GM18520 (cell line): ENCODE measurements around the gene HSPA8.
A peak's percentile ranks its signal among the peaks of the same experiment; 100 is the strongest.
"Not testable (repeated sequence)": the region's sequence is repeated elsewhere in the genome, so short reads cannot be mapped to it uniquely, and the experiment has no call there.

Experiments used
- ATAC-seq: cut with Tn5 transposase; IDR thresholded peaks from one replicate; pipeline ENCODE4 v1.9.1; 2021; ENCODE audit not compliant: unreplicated experiment

Gene HSPA8

GRCh38 chr11:123072762-123073161, 10.8 kb upstream of the HSPA8 start:
- ATAC-seq: no peak

DNA sequence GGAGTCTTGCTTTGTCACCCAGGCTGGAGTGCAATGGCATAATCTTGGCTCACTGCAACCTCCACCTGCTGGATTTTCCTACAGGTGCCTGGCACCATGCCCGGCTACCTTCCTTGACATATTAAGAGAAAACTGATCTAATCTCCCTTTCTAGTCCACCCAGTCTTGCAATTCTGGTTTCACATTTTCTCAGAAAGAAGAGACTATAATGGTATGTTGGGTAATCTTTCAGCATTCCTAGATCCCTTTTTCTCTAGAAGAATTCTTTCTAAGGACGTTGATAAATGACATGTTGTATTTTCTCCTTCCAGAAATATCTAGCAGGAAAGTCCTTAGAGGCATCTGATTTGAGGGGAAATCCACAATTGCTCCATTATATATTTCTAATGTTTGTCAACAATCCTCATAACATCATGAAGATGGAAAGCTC, 10.4 kb upstream of the HSPA8 start:
- no peak for ATAC-seq

DNA sequence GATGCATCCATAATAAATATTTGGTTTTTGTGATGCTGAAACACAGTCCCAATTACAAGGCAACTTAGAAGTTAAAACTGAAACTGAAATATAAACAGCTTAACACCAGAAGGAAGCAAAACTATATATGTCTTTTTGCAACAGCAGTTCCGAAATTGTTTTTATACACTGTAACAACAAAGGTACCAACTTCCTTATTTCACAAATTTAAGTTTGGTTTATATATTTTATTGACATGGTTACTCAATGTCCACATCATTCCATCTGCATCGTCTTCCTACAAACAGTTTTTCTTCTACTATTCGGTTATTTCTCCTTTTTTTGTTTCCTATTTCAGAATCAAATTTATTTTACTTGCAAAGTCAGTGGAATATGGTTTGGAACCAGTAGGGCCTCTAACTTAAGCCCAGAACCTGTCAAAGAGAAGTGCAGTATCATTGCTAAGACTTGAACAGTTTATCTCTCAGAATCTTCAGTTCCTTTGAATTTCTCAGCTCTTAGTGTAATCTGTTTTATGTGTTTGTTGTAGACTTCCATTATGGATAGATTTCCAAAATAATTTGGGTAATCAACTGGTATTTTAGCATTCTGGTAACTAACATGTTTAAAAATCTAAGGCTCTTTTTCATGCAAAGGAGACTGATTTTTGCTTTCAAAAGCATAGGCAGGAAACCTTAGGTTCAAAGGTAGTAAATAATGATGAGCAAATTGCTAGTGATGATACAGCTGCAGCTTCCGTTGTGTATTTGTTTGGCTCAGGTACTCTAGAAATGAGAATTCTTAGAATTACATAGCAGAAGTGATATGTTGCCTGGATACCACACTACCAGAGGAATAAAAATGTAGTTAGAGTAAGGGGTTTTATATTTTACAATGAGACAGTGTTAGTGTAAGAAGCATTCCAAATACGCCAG, 8.2 kb upstream of the HSPA8 start:
- ATAC-seq: peak; percentile 39

GRCh38 chr11:123065621-123066020, 3.7 kb upstream of the HSPA8 start:
- no peak for ATAC-seq

DNA sequence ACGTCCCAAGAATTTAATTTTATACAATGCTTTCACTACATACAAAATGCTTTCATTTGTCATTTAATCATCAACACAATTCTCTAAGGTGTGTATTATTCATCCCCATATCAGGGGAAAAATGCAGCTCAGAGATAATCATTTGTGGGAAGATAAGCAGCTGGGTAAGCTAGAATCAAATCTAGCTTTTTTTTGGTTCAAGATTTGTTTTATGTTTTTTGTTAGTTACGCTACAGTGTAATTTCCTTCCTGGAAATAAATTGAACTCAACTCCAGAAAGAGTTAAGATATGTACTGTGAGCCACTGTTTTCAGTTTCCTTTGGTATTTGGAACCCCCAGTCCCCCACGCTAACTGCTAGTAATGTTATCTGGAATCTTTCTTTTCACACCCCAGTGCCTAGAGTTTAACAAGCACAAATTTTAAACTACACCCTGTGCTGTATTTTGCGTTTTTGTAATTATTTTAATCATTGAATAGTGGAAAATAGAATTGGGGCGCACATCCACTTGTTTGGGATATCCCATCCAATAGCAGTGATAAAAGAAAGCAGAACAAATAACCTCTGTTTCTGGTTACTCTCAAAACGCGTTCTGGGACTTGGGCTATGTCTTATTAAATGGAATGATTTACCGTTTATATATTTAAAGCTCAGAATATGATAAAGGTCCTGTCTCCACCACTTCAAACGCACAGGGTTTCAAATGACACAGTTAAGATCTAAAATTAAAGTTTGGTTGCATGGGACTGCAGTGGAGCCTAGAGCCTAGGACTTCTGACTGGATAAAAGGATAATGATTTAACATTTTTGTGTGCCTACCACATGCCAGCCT, 2.1 kb upstream of the HSPA8 start:
- ATAC-seq: no peak

DNA sequence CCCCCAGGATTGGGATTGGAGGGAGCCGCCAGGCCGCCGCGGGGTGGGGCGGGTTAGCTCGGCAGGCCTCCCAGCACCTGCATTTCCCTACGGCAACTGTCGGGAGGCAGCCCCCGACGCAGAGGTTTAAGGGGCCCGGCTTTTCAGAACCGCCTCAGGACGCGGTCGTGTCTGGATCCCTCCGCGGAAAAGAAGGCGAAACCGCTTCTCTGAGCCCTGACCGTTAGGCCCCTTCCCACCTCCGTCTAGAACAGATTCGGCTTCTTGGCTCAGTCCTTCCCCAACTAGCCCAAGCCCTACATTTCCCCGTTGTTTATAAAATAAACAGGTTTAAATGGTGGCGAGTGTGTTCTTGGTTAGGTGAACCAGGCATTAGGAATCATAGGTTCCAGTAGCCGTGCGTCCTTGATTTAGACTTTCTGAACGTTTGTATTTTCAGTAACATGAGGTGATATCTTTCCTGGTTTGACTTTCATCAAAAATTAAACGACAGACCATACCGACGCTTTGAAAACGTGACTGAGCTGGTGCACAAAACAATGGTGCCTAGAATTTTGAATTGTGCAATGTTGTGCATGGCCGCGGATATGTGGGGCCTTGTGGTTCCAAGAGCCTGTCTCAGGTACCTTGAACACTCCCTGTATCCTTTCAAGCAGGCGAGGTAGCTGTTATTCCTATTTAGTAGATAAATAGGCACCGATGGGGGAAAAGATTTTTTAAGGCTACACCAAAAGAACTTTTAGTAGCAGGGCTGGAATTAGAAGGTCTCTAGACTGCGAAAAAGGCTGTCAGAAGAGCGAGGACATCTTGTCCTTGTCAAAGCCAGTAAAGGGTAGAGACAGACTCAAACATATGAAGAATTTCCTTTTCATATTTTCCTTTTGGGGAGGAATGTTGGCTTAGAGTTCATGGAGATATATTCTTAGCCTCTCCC, 1.2 kb upstream of the HSPA8 start:
- no peak for ATAC-seq

GRCh38 chr11:123062158-123062891, 389 bp upstream of the HSPA8 start:
- ATAC-seq: peak; percentile 78

- ATAC-seq: no peak
These were observed 1.5 kb downstream of the HSPA8 start for GRCh38 chr11:123060277-123061000.

DNA sequence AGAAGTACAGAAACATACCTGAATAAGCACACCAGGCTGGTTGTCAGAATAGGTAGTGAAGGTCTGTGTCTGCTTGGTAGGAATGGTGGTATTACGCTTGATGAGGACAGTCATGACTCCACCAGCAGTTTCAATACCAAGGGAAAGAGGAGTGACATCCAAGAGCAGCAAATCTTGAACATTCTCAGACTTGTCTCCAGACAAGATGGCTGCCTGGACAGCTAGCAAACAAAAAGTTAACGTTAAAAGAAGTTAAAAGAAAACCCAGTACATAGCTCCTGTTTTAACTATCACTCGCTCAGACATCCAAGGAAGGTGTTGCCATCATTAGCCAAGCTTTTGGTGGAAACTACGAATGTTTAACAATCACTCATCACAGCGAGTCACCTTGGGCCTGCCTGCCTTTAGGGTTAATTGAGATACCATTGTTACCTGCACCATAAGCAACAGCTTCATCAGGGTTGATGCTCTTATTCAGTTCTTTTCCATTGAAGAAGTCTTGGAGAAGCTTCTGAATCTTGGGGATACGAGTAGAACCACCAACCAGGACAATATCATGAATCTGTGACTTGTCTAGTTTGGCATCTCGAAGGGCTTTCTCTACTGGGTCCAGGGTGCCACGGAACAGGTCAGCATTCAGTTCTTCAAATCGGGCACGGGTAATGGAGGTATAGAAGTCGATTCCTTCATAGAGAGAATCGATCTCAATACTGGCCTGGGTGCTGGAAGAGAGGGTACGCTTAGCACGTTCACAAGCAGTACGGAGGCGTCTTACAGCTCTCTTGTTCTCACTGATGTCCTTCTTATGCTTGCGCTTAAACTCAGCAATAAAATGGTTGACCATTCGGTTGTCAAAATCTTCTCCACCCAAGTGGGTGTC, 2.7 kb downstream of the HSPA8 start:
- ATAC-seq: not testable (repeated sequence)

- no peak for ATAC-seq
These were observed 4.2 kb downstream of the HSPA8 start for GRCh38 chr11:123057661-123058305.

DNA sequence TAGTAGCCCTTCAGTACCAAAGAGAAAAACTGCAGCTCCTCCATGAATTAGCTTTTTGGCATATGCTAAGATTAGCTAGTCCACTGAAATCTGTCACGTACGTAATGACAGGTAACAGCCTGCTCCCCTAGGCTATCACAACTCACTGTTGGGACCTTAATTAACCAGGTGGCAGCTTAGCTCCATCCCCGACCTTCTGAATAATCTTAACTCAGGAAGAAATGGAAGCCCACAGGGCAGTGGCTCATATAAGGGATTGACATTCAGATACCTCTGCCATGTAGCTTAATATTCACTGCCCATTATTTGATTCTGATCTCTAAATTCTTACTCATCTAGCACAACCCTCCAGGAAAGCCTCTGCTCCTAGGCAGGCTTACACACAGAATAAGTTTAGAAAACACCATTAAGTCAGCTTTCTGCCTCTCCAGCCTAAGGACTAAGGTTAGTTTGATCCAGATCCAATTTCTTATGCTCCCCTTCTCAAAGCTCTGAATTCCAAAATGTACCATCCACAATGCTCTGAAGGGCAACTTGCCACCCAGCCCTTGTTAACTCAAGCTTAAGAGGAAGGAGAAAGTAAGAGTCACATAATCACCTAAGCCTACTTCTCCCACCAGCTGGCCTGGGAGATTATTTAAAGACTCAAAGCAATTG, 5.0 kb downstream of the HSPA8 start:
- no peak for ATAC-seq

DNA sequence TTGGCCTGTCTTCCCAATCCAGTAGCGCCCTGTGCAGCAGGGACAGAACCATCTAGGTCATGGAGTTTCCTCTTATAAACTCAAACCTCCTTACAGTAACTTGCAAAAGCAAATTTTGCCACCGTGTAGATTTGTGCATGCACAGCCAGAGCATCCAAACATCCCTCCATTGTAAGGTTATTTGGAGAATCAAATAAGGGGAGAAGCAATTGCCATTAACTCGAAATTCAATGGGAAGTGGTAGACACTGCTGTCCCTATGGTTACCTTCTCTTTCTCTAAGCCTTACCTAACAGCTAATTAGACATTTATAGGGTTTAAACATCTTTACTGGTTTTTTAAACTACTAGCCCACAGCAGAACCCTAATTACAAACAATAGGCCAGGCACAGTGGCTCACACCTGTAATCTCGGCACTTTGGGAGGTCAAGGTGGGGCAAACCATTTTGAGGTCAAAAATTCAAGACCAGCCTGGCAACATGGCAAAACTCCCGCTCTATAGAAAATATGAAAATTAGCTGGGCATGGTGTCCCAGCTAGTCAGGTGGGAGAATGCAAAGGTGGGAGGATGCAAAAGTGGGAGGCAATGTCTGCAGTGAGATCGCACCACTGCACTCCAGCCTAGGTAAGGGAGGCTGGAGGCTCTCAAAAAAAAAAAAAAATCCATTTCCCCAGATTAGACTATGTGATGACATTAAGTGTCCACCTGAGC, 6.6 kb downstream of the HSPA8 start:
- no peak for ATAC-seq

GRCh38 chr11:123054301-123055065, 7.5 kb downstream of the HSPA8 start:
- ATAC-seq: peak; percentile 58

- ATAC-seq: no peak
These were observed 8.8 kb downstream of the HSPA8 start for GRCh38 chr11:123052901-123053721.

GRCh38 chr11:123051634-123052033, 10.3 kb downstream of the HSPA8 start:
- no peak for ATAC-seq
